ENCODE data around the gene ITGB8. TPM values are rescaled to one million over a fixed set of nuclear protein-coding genes. Genes with fewer than 3 reads are reported as not detected.

The ITGB8 gene
- total RNA-seq: 10 to 100 TPM; 22.1 to 38.6 TPM

- intact Hi-C loops (cut with DNase I): no loop called here
- peaks cover 29% of the 10 kb centered on the region for H3K4me1 ChIP-seq
- peak; percentile 85 for ATAC-seq
- H3K9me3 ChIP-seq: no peaks in the 10 kb centered on the region
- DNase-seq: peak; percentile 87 to 93 (median 90)
- no peaks in the 10 kb centered on the region for H3K36me3 ChIP-seq (replicated peaks in 1 of 2; ENCODE audit: insufficient read depth in 1 of 2, low read depth in 2 of 2)
- no peaks in the 10 kb centered on the region for H3K27me3 ChIP-seq
- WGBS, 2 donors: 0% methylated on average over 45 to 50 of the region's 50 CpGs
- peak within 1 kb of the TSS; percentile 42 to 46 for H3K4me3 ChIP-seq
- peak within 1 kb of the TSS; percentile 95 to 99 (median 96) for H3K27ac ChIP-seq
- peak; percentile 82 to 93 (median 90) for TF ChIP-seq POLR2A (IDR thresholded peaks at IDR 0.05)
- TF ChIP-seq CTCF (IDR thresholded peaks at IDR 0.05): no peak
Observed at GRCh38 chr7:20330239-20330927, at the start of gene ITGB8. TSS of gene ITGB8 (plus strand) at chr7:20330900. CDS start at chr7:20331807, 907 bp downstream.

DNA sequence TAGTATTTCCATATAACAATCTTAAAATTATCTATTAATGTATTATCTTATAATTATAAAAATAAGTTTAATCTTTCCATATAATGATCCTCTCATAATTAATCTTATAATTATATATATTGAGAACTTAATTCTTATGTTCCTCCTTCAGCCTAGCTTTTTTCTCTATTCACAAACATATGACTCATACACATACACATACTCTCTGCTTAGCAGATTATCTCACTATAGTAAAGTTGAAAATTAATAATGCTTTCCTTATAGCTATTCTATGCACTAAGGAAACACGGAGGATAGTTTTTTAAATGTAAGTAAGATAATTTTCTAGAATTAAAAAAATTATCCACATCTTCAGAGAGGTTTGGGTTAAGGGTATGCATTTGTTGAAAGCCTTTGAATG, 47.7 kb upstream of the ITGB8 start:
- WGBS, 2 donors: 53 to 71% methylated on average over 1 of the region's 1 CpG

DNA sequence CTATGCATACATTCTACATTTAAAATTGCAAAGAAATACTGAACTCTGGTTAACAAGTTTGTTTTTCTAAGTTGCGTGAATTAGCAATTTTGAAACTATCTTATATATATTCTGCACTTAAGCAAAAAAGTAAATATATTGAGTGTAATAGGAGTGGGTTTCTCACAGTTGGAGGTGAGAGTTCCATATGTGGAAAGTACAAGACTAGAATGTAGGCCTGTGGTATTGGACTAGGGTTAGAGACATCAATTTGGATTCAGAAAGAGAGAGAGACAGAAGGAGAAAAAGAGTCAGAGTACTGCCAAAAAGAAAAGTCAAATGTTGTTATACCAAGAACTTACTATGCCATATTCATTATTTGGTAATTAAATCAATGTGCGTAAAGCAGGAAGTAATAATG, 47.3 kb upstream of the ITGB8 start:
- peaks cover 8% of the 10 kb centered on the region for H3K4me1 ChIP-seq
- H3K36me3 ChIP-seq (replicated peaks in 1 of 2; ENCODE audit: insufficient read depth in 1 of 2, low read depth in 2 of 2): no peaks in the 10 kb centered on the region
- H3K27ac ChIP-seq: no peak overlapping the region
- intact Hi-C loops (cut with DNase I): no loop called here
- H3K9me3 ChIP-seq: no peaks in the 10 kb centered on the region
- no peak for TF ChIP-seq POLR2A (IDR thresholded peaks at IDR 0.05)
- TF ChIP-seq CTCF (IDR thresholded peaks at IDR 0.05): no peak
- ATAC-seq (no peak), DNase-seq (no peak)
- no peaks in the 10 kb centered on the region for H3K27me3 ChIP-seq
- H3K4me3 ChIP-seq: no peak overlapping the region
- WGBS, 2 donors: 91 to 94% methylated on average over 2 of the region's 2 CpGs

More for the DNA sequence above, 47.7 kb upstream of the ITGB8 start:
- Histone ChIP-seq H3K36me3 (replicated peaks in 1 of 2; ENCODE audit: insufficient read depth in 1 of 2, low read depth in 2 of 2) (no peaks in the 10 kb centered on the region), H3K27ac (no peak overlapping the region), H3K4me3 (no peak overlapping the region), H3K4me1 (peaks cover 8% of the 10 kb centered on the region), H3K9me3 (no peaks in the 10 kb centered on the region), H3K27me3 (no peaks in the 10 kb centered on the region)
- intact Hi-C loops (cut with DNase I): no loop called here
- DNase-seq: no peak
- no peak for ATAC-seq
- no peak for TF ChIP-seq CTCF (IDR thresholded peaks at IDR 0.05)
- no peak for TF ChIP-seq POLR2A (IDR thresholded peaks at IDR 0.05)

- peaks cover 8% of the 10 kb centered on the region for H3K4me1 ChIP-seq
- intact Hi-C loops (cut with DNase I): no loop called here
- no peaks in the 10 kb centered on the region for H3K36me3 ChIP-seq (replicated peaks in 1 of 2; ENCODE audit: insufficient read depth in 1 of 2, low read depth in 2 of 2)
- WGBS, 2 donors: 77 to 78% methylated on average over 3 of the region's 3 CpGs
- ATAC-seq (no peak), DNase-seq (no peak)
- no peak overlapping the region for H3K27ac ChIP-seq
- no peak overlapping the region for H3K4me3 ChIP-seq
- TF ChIP-seq POLR2A (IDR thresholded peaks at IDR 0.05): no peak
- TF ChIP-seq CTCF (IDR thresholded peaks at IDR 0.05): no peak
- no peaks in the 10 kb centered on the region for H3K27me3 ChIP-seq
- H3K9me3 ChIP-seq: no peaks in the 10 kb centered on the region
Observed at GRCh38 chr7:20284003-20284770, 46.5 kb upstream of the ITGB8 start.
